Liver (tissue), 9 donors: ENCODE measurements around the gene LBH. TPM values are rescaled to one million over a fixed set of nuclear protein-coding genes. Genes with fewer than 3 reads are reported as not detected.
A peak's percentile ranks its signal among the peaks of the same experiment; 100 is the strongest.

ENCODE experiments used
- DNase-seq: peaks from one replicate; pipeline ENCODE4 v3.0.0-alpha.2; 2017; ENCODE audit warnings: low spot score
- H3K27ac ChIP-seq, 2 donors: one replicate each; pipeline ENCODE4 v1.7.0; 2013; ENCODE audit warnings: inconsistent platforms in 2 of 2, low read length in 2 of 2, control low read depth in 1 of 2, low read depth in 1 of 2, mild to moderate bottlenecking in 1 of 2
- H3K27me3 ChIP-seq, 4 donors: one replicate each; pipeline versions ENCODE4 v1.6.1 to v1.7.0; 2013; ENCODE audit warnings: low read length in 3 of 4, inconsistent platforms in 1 of 4, mild to moderate bottlenecking in 1 of 4, moderate library complexity in 1 of 4; ENCODE audit not compliant: control insufficient read depth in 4 of 4, insufficient read depth in 4 of 4
- H3K36me3 ChIP-seq, 4 donors: one replicate each; pipeline versions ENCODE4 v1.6.1 to v1.7.0; 2013; ENCODE audit warnings: low read length in 3 of 4, mild to moderate bottlenecking in 3 of 4, low read depth in 1 of 4, moderate library complexity in 1 of 4; ENCODE audit not compliant: control insufficient read depth in 4 of 4, insufficient read depth in 3 of 4
- H3K4me1 ChIP-seq, 4 donors: one replicate each; pipeline versions ENCODE4 v1.6.1 to v1.7.0; 2013; ENCODE audit warnings: low read length in 3 of 4, mild to moderate bottlenecking in 3 of 4, moderate library complexity in 1 of 4; ENCODE audit not compliant: control insufficient read depth in 4 of 4, insufficient read depth in 4 of 4
- H3K4me3 ChIP-seq, 3 donors: one replicate each; pipeline versions ENCODE4 v1.6.1 to v1.7.0; 2013; ENCODE audit warnings: low read length in 3 of 3, control low read depth in 1 of 3, low read depth in 1 of 3, mild to moderate bottlenecking in 1 of 3
- H3K9ac ChIP-seq, 2 donors: one replicate each; pipeline ENCODE4 v1.7.0; 2013; ENCODE audit warnings: low read length in 2 of 2, mild to moderate bottlenecking in 2 of 2, moderate library complexity in 2 of 2, control low read depth in 1 of 2, low read depth in 1 of 2
- H3K9me3 ChIP-seq, 4 donors: one replicate each; pipeline versions ENCODE4 v1.6.1 to v1.7.0; 2013; ENCODE audit warnings: low read length in 3 of 4; ENCODE audit not compliant: control insufficient read depth in 4 of 4
- ATF3 ChIP-seq: IDR thresholded peaks from 2 replicates; pipeline ENCODE4 v1.6.1; 2016; ENCODE audit warnings: antibody characterized with exemption
- EGR1 ChIP-seq, 2 donors: IDR thresholded peaks; 2 replicates each; pipeline ENCODE4 v1.6.1; 2016 to 2018; ENCODE audit warnings: antibody characterized with exemption in 2 of 2, low read depth in 2 of 2
- FOXA1 ChIP-seq: IDR thresholded peaks from 2 replicates; pipeline ENCODE4 v1.6.1; 2016; ENCODE audit warnings: antibody characterized with exemption
- FOXA2 ChIP-seq: IDR thresholded peaks from 2 replicates; pipeline ENCODE4 v1.6.1; 2016; ENCODE audit warnings: antibody characterized with exemption
- GABPA ChIP-seq, 2 donors: IDR thresholded peaks in 1 of 2; conservative IDR thresholded peaks in 1 of 2; 2 replicates each; pipeline ENCODE4 v1.6.1; 2016; ENCODE audit warnings: antibody characterized with exemption in 2 of 2, mild to moderate bottlenecking in 1 of 2, moderate library complexity in 1 of 2
- HNF4A ChIP-seq, 2 donors: conservative IDR thresholded peaks; 2 replicates each; pipeline ENCODE4 v1.6.1; 2016; ENCODE audit warnings: antibody characterized with exemption in 2 of 2, mild to moderate bottlenecking in 2 of 2
- HNF4G ChIP-seq: IDR thresholded peaks from 2 replicates; pipeline ENCODE4 v1.6.1; 2016; ENCODE audit warnings: antibody characterized with exemption
- JUND ChIP-seq, 2 donors: IDR thresholded peaks; 2 replicates each; pipeline ENCODE4 v1.6.1; 2016; ENCODE audit warnings: antibody characterized with exemption in 2 of 2
- MAX ChIP-seq: IDR thresholded peaks from 2 replicates; pipeline ENCODE4 v1.6.1; 2016; ENCODE audit warnings: antibody characterized with exemption
- NR2F2 ChIP-seq: IDR thresholded peaks from 2 replicates; pipeline ENCODE4 v1.6.1; 2016; ENCODE audit warnings: antibody characterized with exemption
- RAD21 ChIP-seq, 2 donors: IDR thresholded peaks; 2 replicates each; pipeline ENCODE4 v1.6.1; 2016; ENCODE audit warnings: antibody characterized with exemption in 2 of 2, mild to moderate bottlenecking in 2 of 2
- REST ChIP-seq: IDR thresholded peaks from 2 replicates; pipeline ENCODE4 v1.6.1; 2016; ENCODE audit warnings: antibody characterized with exemption, mild to moderate bottlenecking
- RXRA ChIP-seq, 2 donors: IDR thresholded peaks; 2 replicates each; pipeline ENCODE4 v1.6.1; 2017 to 2018; ENCODE audit warnings: antibody characterized with exemption in 2 of 2, mild to moderate bottlenecking in 1 of 2
- SP1 ChIP-seq: IDR thresholded peaks from 2 replicates; pipeline ENCODE4 v1.6.1; 2018; ENCODE audit warnings: antibody characterized with exemption, mild to moderate bottlenecking
- TAF1 ChIP-seq: conservative IDR thresholded peaks from 2 replicates; pipeline ENCODE4 v1.6.1; 2016; ENCODE audit warnings: antibody characterized with exemption, mild to moderate bottlenecking
- YY1 ChIP-seq: IDR thresholded peaks from 2 replicates; pipeline ENCODE4 v1.6.1; 2016; ENCODE audit warnings: antibody characterized with exemption, mild to moderate bottlenecking
- WGBS: extraction: QIAGEN DNeasy Blood & Tissue Kit; methylation state at CpG from one replicate; pipeline ENCODE4 v1.1.7; 2013; 5-methylcytosine and 5-hydroxymethylcytosine counted together
- polyA plus RNA-seq, 2 donors: library from polyadenylated mRNA; stranded (reverse) in 1 of 2; unstranded in 1 of 2; fragments of 200-250 nt in 1 of 2; fragments of >200 nt in 1 of 2; fragmentation: Nextera tagmentation in 1 of 2; extraction: Ambion mirVana in 1 of 2; gene quantifications; one replicate each; pipeline versions ENCODE4 v1.2.1 to v1.2.3, GENCODE V29; 2013 to 2015
- total RNA-seq, 2 donors: library from RNA; depleted of rRNA; stranded (reverse); fragments of >200 nt; gene quantifications; one replicate each; pipeline ENCODE4 v1.2.3, GENCODE V29; 2014
- donor health status: healthy.
- donor health status: healthy.
- donor health status: healthy.
- donor health status: healthy.
- donor health status: healthy.

LBH gene
- total and polyA plus RNA-seq, 4 donors: 4.1 to 50.8 (median 9.1) TPM

GRCh38 chr2:30226144-30227032 lies 4.9 kb upstream of the LBH start:
- no peak overlapping the region for H3K9ac ChIP-seq
- 71% methylated on average over 10 of the region's 10 CpGs for WGBS
- no peaks in the 10 kb centered on the region for H3K9me3 ChIP-seq
- DNase-seq: no peak
- no peak for TF ChIP-seq HNF4A (conservative IDR thresholded peaks at IDR 0.05)
- TF ChIP-seq TAF1: no peak
- no peak for TF ChIP-seq RAD21 (IDR thresholded peaks at IDR 0.05)
- TF ChIP-seq HNF4G: no peak
- no peak for TF ChIP-seq SP1
- TF ChIP-seq MAX: no peak
- TF ChIP-seq JUND (IDR thresholded peaks at IDR 0.05): no peak
- H3K27ac ChIP-seq: peak overlapping the region; percentile 60 to 65
- no peak overlapping the region for H3K4me3 ChIP-seq
- H3K27me3 ChIP-seq: peaks cover 0 to 2% (median under 1%) of the 10 kb centered on the region in 4 donors
- no peaks in the 10 kb centered on the region for H3K36me3 ChIP-seq
- peaks cover 0 to 11% (median 3%) of the 10 kb centered on the region in 4 donors for H3K4me1 ChIP-seq

- H3K9me3 ChIP-seq: no peaks in the 10 kb centered on the region
- peaks cover 0 to 4% (median 2%) of the 10 kb centered on the region in 4 donors for H3K27me3 ChIP-seq
- H3K4me1 ChIP-seq: peaks cover 5 to 32% (median 15%) of the 10 kb centered on the region in 4 donors
- WGBS: 88% methylated on average over 3 of the region's 3 CpGs
- TF ChIP-seq ATF3 (no peak), JUND (IDR thresholded peaks at IDR 0.05) (no peak), GABPA (IDR thresholded peaks at IDR 0.05 in 1 of 2, conservative IDR thresholded peaks at IDR 0.05 in 1 of 2) (no peak), RAD21 (IDR thresholded peaks at IDR 0.05) (no peak), SP1 (no peak), FOXA2 (no peak), YY1 (no peak), NR2F2 (no peak), REST (no peak), RXRA (IDR thresholded peaks at IDR 0.05) (no peak), HNF4A (conservative IDR thresholded peaks at IDR 0.05) (no peak), EGR1 (IDR thresholded peaks at IDR 0.05; ENCODE audit: low read depth in 2 of 2) (no peak), FOXA1 (no peak), HNF4G (no peak), MAX (no peak)
- no peak overlapping the region for H3K27ac ChIP-seq
- no peaks in the 10 kb centered on the region for H3K36me3 ChIP-seq
- no peak for DNase-seq
- no peak overlapping the region for H3K4me3 ChIP-seq
- no peak overlapping the region for H3K9ac ChIP-seq
Observed at GRCh38 chr2:30229596-30229995, 1.7 kb upstream of the LBH start.
